SK-N-SH (cell line): ENCODE measurements around the gene RTL3.

ENCODE experiments used
- MXI1 ChIP-seq: IDR thresholded peaks from 2 replicates; pipeline ENCODE4 v1.6.1; 2012; ENCODE audit warnings: mild to moderate bottlenecking, low read depth, low read length, improper control_type of control experiment
- TF ChIP-seq, protein P1 (sequence below): fragments of 200-600 bp; sonication (generic); IDR thresholded peaks from 2 replicates; pipeline ENCODE4 v1.6.1; 2017; ENCODE audit warnings: antibody characterized with exemption, mild to moderate bottlenecking, moderate library complexity

DNA sequence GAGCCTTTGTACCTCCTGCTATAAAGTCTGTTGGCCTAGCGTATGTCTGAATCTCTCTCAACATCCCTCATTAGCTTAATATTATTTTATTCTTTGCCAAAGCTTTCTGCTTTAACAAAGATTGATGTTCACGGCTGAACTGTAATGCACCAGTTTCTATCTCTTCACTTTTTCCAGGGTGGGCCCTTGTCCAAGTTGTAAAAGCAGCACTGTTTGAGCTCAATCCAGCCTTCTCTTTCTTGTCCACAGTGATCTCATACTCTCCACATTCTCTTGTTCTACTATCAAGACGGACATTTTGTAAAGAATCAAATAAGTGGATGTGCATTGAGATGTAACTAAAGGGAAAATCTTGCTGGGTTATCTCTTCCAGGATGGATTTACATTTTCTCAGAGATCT, 34.4 kb upstream of the RTL3 start:
- no peak for TF ChIP-seq MXI1
- TF ChIP-seq, protein P1, sequence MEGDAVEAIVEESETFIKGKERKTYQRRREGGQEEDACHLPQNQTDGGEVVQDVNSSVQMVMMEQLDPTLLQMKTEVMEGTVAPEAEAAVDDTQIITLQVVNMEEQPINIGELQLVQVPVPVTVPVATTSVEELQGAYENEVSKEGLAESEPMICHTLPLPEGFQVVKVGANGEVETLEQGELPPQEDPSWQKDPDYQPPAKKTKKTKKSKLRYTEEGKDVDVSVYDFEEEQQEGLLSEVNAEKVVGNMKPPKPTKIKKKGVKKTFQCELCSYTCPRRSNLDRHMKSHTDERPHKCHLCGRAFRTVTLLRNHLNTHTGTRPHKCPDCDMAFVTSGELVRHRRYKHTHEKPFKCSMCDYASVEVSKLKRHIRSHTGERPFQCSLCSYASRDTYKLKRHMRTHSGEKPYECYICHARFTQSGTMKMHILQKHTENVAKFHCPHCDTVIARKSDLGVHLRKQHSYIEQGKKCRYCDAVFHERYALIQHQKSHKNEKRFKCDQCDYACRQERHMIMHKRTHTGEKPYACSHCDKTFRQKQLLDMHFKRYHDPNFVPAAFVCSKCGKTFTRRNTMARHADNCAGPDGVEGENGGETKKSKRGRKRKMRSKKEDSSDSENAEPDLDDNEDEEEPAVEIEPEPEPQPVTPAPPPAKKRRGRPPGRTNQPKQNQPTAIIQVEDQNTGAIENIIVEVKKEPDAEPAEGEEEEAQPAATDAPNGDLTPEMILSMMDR: no peak
